Measurements from ENCODE around the gene TGFBR3L.
"Not testable (repeated sequence)": the region's sequence is repeated elsewhere in the genome, so short reads cannot be mapped to it uniquely, and the experiment has no call there.

TGFBR3L gene

DNA sequence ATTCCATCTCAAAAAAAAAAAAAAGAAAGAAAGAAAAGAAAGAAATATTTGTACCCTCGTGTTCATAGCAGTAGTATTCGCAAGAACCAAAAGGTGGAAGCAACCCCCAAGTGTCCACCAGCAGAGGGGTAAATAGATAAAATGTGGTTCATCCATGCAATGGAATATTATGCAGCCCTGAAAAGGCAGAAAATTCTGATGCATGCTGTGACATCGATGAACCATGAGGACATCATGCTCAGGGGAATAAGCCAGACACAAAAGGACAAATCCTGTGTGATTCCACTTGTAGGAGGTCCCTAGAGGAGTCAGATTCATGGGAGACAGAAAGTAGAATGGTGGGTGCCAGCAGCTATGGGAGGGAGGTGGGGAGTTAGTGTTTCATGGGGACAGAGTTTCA is 32.7 kb upstream of the TGFBR3L start:
- no peak for DNase-seq

DNA sequence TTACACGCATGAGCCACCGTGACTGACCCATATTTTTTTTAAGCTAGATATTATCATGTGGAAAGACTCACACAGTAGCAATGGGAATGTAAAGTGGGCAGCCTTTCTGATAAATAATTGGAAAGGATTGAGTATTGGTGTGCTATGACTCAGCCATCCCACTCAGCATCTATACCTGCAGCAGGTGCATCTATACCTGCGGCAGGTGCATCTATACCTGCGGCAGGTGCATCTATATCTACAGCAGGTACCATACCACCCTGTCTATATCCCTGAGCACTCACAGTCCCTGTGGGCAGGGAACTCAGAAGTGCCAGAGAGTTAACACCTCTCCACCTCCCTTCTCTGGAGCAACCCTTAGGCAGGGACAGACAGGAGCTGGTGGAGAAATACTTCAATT is 31.5 kb upstream of the TGFBR3L start:
- DNase-seq, result no peak

DNA sequence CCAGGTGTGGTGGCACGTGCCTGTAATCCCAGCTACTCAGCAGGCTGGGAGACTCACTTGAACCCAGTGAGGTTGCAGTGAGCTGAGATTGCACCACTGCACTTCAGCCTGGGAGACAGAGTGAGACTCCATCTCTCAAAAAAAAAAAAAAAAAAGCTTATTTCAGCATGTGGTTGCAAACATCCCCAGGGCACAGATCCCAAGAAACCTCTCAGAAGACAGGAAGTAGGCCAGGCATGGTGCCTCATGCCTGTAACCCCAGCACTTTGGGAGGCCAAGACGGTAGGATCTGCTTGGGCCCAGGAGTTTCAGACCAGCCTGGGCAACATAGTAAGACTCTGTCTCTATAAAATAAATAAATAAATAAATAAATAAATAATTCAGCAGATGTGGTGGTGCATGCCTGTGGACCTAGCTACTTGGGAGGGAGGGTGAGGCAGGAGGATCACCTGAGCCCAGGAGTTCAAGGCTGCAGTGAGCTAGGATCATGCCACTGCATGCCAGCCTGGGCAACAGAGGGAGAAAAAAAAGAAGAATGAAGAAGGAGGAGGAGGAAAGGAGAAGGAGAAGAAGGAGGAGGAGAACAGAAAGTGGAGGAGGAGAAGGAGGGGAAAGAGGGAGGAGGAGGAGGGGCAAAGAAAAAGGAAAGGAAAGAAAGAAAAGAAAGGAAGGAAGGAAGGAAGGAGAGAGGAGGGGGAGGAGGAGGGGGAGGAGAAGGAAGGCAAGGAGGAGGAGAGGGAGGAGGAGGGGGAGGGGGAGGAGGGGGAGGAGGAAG is 30.6 kb upstream of the TGFBR3L start:
- no peak for DNase-seq

DNA sequence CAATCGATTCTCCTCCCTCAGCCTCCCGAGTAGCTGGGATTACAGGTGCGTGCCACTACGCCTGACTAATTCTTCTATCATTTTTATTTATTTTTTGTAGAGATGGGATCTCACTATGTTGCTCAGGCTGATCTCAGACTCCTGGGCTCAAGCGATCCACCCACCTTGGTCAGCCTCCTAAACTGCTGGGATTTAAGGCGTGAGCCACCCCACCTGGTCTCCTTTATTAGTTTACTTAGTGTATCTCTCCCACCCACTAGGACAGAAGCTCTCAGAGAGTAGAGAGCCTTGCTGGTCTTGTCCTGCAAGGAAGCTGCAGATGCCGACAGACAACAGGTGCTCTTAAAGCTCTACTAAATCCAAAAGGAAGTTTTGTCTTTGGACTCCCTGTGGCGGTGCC is 28.8 kb upstream of the TGFBR3L start:
- no peak for DNase-seq

DNA sequence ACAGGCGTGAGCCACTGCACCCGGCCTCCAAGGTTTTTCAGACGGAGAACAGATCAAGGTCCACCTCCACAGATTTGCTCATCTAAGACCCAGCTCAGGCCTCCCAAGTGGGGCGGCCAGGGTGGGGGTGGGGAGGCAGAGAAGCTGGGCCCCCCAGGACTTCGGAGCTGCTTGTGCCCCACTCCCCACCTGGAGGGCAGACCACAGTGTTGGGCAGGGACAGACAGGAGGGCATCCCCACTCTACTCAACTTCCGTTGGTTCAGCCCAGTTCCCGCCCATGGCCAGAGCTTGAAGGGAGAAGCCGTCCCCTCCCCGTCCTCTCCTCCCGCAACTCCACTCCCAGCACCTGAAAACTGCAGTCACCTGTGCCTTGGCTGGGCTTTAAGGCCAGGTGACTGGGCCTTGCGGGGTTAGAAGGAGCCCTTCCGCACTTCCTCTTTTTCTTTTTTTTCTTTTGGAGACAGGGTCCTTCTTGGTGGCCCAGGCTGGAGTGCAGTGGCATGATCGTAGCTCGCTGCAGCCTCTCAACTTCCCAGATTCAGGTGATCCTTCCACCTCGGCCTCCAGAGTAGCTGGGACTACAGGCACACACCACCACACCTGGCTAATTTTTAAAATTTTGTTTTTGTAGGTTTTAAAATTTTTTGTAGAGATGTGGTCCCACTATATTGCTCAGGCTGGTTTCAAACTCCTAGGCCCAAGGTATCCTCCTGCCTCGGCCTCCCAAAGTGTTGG is 27.1 kb upstream of the TGFBR3L start:
- no peak for DNase-seq

DNA sequence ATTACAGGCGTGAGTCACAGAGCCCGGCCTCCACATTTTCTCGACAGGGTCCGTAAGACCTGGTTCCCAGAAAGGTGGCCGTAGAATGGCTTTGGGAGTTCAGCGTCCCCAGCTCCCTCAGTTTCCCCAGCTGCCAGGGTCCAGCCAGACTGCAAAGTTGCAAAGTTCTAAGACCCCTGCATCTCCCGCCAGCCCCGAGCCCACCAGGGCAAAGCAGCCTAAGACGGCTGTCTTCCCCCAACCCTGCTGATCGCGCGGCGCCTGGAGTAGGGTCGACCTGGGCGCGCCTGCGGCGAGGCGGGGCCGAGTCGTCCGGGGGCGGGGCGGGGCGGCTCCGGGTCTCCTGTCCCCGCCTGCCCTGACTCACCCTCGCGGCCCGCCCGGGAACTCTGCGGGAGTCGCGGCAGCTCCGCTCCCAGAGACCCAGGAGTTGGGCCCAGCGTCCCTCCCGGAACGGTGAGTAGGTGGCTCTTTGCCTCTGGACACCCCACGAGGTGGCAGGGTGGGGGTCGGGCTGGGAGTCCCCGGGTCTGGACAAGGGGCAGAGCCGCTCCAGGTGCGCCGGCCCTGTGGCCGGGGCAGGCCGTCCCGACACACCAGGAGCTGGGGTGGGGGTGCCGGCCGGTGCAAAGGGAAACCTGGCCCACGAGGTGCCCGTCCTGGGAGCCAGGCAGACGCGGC is 26.3 kb upstream of the TGFBR3L start, which contains the start of gene LRRC8E:
Gene LRRC8E, plus strand, starts transcription at position 366 of the 681 bp plus-strand sequence. CDS start 7,094 bp downstream, outside the sequence.
- DNase-seq, result no peak

DNA sequence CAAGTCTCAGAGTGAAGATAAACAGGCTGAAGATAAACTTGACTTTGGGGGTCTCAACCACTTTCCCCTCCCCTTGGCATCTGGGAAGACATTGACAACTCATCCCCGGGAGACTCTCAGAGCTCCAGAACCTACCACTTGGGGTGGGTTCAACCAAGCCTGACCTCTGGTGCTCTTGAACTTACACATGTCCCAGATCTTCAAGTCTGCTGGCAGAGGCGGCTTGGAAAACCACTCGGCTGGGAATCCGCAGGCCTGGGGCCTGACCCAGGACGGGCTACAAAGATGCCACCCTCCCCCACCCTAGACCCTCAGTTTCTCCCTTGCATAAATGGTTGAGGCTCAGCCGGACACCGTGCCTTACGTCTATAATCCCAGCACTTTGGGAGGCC is 25.8 kb upstream of the TGFBR3L start:
- no peak for DNase-seq

DNA sequence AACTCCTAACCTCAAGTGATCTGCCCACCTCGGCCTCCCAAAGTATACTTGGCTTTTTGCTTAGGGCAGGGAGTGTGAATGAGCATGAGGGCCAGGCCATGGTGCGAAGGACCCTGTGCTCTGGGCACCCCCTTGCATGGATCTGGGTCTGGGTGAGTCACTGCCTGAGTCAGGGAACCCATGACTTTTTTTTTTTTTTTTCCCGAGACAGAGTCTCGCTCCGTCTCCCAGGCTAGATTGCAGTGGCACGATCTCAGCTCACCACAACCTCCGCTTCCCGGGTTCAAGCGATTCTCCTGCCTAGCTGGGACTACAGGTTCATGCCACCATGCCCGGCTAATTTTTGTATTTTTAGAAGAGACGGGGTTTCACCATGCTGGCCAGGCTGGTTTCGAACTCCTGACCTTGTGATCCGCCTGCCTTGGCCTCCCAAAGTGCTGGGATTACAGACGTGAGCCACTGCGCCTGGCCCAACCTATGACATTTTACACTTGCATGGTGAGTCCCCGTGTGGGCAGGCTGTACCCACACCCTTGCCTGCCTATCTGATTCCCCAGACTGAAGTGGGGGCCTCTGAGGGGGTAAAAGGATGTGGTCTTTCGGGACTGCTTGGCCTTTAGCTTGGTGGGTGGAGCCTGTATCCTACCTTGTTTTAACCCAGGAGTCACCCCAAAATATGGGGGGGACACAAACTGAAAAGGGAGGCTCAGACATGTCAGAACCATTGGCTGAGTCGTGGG is 21.1 kb upstream of the TGFBR3L start:
- DNase-seq, result not testable (repeated sequence)

DNA sequence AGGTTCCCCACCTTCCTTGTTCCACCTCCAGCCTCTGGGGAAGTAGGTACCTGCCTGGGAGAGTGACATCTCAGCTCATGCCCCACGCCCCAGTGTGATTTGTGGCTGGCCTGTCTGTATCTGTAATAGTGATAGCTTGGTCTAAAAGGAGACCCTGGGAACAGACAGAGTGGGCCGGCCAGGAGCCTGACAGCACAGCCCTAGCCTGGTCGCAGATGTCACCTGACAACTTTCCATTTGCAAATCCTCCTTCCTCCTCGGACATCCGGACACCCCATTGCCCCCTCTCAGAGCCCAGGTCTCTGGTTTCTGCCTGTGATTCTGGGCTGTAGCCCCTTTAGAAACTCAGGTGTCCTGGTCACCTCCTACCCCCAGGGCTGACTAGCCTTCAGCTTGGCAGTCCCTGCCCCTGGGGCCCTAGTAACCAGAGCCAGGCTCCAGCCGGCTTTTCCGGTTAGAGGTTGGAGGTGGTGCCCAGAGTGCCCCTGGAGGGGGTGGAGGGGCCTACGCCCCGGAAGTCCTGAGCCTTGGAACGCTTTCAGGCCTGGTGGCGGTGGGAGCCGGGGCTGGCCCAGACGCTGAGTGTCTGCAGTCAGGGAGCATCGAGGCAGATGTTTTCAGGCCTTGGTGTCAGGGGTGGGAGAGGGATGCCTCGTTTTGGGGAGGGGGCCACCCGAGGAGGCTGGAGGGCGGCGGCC is 19.9 kb upstream of the TGFBR3L start:
- DNase-seq, result no peak

DNA sequence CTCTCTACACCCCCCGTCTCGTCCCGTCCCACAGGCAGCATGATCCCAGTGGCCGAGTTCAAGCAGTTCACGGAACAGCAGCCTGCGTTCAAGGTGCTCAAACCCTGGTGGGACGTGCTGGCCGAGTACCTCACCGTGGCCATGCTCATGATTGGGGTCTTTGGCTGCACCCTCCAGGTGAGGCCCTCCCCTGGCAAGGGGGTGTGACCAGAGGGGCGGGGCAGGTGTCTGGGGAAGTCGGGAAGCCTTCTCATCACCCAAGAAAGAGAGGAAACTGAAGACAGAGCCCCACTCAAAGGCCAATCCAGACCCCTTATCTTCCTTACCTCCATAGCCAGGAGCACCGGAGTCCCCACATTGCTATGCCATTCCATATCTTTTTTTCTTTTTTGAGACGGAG is 19.1 kb upstream of the TGFBR3L start:
- no peak for DNase-seq

DNA sequence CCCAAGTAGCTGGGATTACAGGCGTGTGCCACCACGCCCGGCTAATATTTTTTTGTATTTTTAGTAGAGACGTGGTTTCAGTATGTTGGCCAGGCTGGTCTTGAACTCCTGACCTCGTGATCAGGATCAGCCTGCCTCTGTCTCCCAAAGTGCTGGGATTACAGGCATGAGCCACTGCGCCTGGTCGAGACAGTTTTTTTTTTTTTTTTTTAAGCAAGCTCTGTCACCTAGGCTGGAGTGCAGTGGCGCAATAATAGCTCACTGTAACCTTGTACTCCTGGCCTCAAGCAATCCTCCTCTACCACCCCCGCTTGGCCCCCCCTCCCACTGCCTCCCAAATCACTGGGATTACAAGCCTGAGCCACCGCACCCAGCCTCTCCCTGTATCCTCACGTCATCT is 17.3 kb upstream of the TGFBR3L start:
- no peak for DNase-seq

DNA sequence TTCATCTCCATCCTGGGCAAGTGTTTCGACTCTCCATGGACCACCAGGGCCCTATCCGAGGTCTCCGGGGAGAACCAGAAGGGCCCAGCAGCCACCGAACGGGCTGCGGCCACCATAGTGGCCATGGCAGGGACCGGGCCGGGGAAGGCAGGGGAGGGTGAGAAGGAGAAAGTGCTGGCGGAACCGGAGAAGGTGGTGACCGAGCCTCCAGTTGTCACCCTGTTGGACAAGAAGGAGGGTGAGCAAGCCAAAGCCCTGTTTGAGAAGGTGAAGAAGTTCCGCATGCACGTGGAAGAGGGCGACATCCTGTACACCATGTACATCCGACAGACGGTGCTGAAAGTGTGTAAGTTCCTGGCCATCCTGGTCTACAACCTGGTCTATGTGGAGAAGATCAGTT is 15.7 kb upstream of the TGFBR3L start:
- no peak for DNase-seq

DNA sequence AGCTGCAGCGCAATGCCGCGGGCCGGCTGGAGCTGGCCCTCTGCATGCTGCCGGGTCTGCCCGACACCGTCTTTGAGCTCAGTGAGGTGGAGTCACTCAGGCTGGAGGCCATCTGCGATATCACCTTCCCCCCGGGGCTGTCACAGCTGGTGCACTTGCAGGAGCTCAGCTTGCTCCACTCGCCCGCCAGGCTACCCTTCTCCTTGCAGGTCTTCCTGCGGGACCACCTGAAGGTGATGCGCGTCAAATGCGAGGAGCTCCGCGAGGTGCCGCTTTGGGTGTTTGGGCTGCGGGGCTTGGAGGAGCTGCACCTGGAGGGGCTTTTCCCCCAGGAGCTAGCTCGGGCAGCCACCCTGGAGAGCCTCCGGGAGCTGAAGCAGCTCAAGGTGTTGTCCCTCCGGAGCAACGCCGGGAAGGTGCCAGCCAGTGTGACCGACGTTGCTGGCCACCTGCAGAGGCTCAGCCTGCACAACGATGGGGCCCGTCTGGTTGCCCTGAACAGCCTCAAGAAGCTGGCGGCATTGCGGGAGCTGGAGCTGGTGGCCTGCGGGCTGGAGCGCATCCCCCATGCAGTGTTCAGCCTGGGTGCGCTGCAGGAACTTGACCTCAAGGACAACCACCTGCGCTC is 14.8 kb upstream of the TGFBR3L start:
- no peak for DNase-seq

DNA sequence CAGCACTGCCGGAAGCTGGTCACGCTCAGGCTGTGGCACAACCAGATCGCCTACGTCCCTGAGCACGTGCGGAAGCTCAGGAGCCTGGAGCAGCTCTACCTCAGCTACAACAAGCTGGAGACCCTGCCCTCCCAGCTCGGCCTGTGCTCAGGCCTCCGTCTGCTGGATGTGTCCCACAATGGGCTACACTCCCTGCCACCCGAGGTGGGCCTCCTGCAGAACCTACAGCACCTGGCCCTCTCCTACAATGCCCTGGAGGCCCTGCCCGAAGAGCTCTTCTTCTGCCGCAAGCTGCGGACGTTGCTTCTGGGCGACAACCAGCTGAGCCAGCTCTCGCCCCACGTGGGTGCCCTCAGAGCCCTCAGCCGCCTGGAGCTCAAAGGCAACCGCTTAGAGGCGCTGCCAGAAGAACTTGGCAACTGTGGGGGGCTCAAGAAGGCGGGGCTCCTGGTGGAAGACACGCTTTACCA is 14.2 kb upstream of the TGFBR3L start:
- no peak for DNase-seq

DNA sequence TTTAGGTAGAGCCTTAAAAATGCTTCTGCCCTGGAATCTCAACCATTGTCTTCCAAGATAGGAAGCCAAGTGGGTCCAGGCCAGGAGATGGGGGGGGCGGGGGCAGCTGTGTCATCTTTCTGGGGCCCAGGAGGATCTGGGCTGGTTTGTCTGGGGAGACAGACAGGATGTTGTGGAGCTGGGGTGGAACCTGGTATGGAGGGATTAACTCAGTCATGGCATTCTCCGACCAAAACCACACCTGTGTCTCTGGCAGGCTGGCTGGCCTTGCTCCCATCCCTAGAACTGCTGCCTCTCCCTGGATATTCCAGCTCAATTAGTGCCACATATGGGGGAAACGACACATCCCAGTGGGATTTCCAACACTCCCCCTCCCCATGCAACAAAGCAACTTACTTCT is 13.7 kb upstream of the TGFBR3L start:
- DNase-seq, result no peak

DNA sequence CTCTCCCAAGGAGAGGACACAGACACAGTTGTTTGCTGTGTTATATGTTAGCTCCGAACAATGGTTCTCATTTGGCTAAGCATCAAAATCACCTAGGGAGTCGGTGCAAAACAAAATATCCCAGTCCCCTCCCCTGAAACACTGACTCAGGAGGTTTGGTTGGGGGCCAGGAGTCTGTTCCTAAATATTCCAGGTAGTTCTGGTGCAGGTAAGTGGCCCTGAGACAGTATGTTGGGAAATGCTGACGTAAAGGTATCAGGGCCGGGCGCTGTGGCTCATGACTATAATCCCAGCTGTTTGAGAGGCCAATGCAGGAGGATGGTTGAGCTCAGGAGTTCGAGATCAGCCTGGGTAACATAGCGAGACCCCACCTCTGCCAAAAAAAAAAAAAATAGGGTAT is 13.3 kb upstream of the TGFBR3L start:
- no peak for DNase-seq

DNA sequence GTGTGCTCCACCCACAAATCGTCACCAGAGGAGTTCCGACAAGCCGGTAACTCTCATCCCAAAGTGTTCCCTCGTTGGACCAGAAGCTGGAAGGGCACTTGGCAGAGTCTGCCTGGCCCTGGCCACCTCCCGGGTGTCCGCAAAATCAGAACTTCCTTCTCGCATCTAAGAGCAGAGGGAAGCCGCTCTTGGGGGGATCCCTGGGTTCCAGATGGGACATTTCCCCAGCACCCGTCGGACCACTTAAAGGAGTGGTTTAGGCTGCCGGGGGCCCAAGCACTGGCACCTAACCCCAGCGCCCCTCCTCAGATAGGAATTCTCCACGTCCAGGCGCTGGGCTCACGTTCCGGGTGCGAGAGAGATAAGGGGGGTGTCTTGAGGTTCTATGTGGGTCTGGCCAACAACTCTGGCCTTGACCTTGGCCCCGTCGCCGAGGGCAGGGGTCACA is 11.8 kb upstream of the TGFBR3L start:
- no peak for DNase-seq

DNA sequence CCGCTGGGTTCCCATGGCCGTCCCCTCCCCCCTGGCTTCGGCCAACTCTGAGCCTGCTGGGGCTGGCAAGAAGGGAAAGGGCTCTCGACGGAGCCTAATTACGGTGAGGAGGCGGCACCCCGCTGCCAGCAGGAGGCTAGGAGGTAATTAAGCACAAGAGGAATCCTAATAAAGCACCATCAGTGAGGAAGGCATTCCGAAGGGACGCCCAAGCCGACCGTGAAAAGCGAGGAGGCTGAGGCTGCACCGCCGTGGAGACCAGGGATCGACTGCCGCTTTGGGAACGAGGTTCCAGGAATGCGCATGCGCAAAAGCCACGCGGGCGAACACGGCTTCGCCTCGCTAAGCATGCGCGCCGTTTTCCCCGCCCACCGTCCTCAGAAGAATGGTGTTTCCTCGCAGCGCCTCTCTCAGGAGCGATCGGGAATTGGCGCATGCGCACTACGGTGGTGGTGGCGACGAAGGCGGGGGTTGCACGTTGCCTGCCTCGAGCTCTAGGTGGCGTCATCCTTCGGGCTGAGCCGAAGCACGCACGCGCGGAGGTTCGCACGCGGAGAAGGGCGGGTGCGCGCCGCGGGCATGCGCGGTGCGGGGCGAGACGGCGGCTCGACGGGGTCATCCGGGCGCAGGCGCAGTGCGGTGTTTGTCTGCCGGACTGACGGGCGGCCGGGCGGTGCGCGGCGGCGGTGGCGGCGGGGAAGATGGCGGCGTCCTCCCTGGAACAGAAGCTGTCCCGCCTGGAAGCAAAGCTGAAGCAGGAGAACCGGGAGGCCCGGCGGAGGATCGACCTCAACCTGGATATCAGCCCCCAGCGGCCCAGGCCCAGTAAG is 11.2 kb upstream of the TGFBR3L start, which contains the start of gene MAP2K7:
Gene MAP2K7, plus strand, starts transcription at position 634 of the 830 bp plus-strand sequence. Its CDS starts 68 bp downstream, at position 702.
- DNase-seq, result peak; percentile 98

DNA sequence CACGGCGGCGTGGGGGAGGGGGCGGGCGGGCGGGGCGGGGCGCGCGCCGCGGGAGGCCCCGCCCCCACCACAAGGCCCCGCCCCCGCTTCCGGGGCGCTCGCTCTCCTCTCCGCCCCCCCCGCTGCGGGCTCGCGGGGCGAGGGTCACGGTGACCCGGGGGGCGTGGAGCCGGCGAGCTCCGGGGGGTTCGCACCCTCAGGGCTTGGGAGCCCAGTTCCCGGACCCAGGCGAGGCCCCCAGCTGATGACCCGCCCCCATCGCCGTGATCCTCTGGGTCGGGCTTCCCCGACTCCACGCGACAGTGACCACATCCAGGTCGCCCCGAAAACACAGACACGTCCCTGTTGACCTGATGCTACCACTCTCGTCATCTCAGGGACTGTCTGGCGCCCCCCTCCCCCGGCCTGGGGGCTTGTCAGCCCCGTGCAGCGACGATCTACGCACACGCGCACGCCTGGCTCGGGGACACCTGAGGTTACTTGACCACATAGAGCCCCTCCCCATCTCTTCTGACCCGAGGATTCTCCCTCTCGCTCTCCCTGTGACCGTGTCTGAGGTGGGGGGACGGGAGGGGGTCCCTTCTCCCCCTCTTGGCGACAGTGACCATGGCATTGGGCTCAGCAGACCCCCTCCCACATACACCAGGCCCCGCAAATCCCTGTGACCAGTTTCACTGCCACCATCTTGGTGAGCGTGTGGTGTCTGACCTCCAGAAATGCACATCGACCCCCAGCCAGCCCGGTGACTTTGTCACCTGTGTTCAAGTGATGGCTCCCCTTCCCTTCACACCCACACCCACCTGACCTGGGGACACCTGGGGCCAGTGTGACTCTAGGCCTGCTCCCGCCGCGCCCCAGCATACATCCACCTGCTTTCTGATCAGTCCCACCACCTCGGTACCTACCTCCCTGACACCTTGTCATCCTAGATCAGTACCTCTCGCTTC is 10.3 kb upstream of the TGFBR3L start:
- DNase-seq, result no peak
